Liver (tissue), 9 donors: ENCODE data around the gene TTBK1. TPM values are rescaled to one million over a fixed set of nuclear protein-coding genes. Genes with fewer than 3 reads are reported as not detected.

Source experiments
- DNase-seq: peaks from one replicate; pipeline ENCODE4 v3.0.0-alpha.2; 2017; ENCODE audit warnings: low spot score
- H3K27ac ChIP-seq, 2 donors: one replicate each; pipeline ENCODE4 v1.7.0; 2013; ENCODE audit warnings: inconsistent platforms in 2 of 2, low read length in 2 of 2, control low read depth in 1 of 2, low read depth in 1 of 2, mild to moderate bottlenecking in 1 of 2
- H3K27me3 ChIP-seq, 4 donors: one replicate each; pipeline versions ENCODE4 v1.6.1 to v1.7.0; 2013; ENCODE audit warnings: low read length in 3 of 4, inconsistent platforms in 1 of 4, mild to moderate bottlenecking in 1 of 4, moderate library complexity in 1 of 4; ENCODE audit not compliant: control insufficient read depth in 4 of 4, insufficient read depth in 4 of 4
- H3K36me3 ChIP-seq, 4 donors: one replicate each; pipeline versions ENCODE4 v1.6.1 to v1.7.0; 2013; ENCODE audit warnings: low read length in 3 of 4, mild to moderate bottlenecking in 3 of 4, low read depth in 1 of 4, moderate library complexity in 1 of 4; ENCODE audit not compliant: control insufficient read depth in 4 of 4, insufficient read depth in 3 of 4
- H3K4me1 ChIP-seq, 4 donors: one replicate each; pipeline versions ENCODE4 v1.6.1 to v1.7.0; 2013; ENCODE audit warnings: low read length in 3 of 4, mild to moderate bottlenecking in 3 of 4, moderate library complexity in 1 of 4; ENCODE audit not compliant: control insufficient read depth in 4 of 4, insufficient read depth in 4 of 4
- H3K4me3 ChIP-seq, 3 donors: one replicate each; pipeline versions ENCODE4 v1.6.1 to v1.7.0; 2013; ENCODE audit warnings: low read length in 3 of 3, control low read depth in 1 of 3, low read depth in 1 of 3, mild to moderate bottlenecking in 1 of 3
- H3K9ac ChIP-seq, 2 donors: one replicate each; pipeline ENCODE4 v1.7.0; 2013; ENCODE audit warnings: low read length in 2 of 2, mild to moderate bottlenecking in 2 of 2, moderate library complexity in 2 of 2, control low read depth in 1 of 2, low read depth in 1 of 2
- H3K9me3 ChIP-seq, 4 donors: one replicate each; pipeline versions ENCODE4 v1.6.1 to v1.7.0; 2013; ENCODE audit warnings: low read length in 3 of 4; ENCODE audit not compliant: control insufficient read depth in 4 of 4
- ATF3 ChIP-seq: IDR thresholded peaks from 2 replicates; pipeline ENCODE4 v1.6.1; 2016; ENCODE audit warnings: antibody characterized with exemption
- FOXA1 ChIP-seq: IDR thresholded peaks from 2 replicates; pipeline ENCODE4 v1.6.1; 2016; ENCODE audit warnings: antibody characterized with exemption
- FOXA2 ChIP-seq: IDR thresholded peaks from 2 replicates; pipeline ENCODE4 v1.6.1; 2016; ENCODE audit warnings: antibody characterized with exemption
- GABPA ChIP-seq, 2 donors: IDR thresholded peaks in 1 of 2; conservative IDR thresholded peaks in 1 of 2; 2 replicates each; pipeline ENCODE4 v1.6.1; 2016; ENCODE audit warnings: antibody characterized with exemption in 2 of 2, mild to moderate bottlenecking in 1 of 2, moderate library complexity in 1 of 2
- JUND ChIP-seq, 2 donors: IDR thresholded peaks; 2 replicates each; pipeline ENCODE4 v1.6.1; 2016; ENCODE audit warnings: antibody characterized with exemption in 2 of 2
- NR2F2 ChIP-seq: IDR thresholded peaks from 2 replicates; pipeline ENCODE4 v1.6.1; 2016; ENCODE audit warnings: antibody characterized with exemption
- RAD21 ChIP-seq, 2 donors: IDR thresholded peaks; 2 replicates each; pipeline ENCODE4 v1.6.1; 2016; ENCODE audit warnings: antibody characterized with exemption in 2 of 2, mild to moderate bottlenecking in 2 of 2
- RXRA ChIP-seq, 2 donors: IDR thresholded peaks; 2 replicates each; pipeline ENCODE4 v1.6.1; 2017 to 2018; ENCODE audit warnings: antibody characterized with exemption in 2 of 2, mild to moderate bottlenecking in 1 of 2
- SP1 ChIP-seq: IDR thresholded peaks from 2 replicates; pipeline ENCODE4 v1.6.1; 2018; ENCODE audit warnings: antibody characterized with exemption, mild to moderate bottlenecking
- TAF1 ChIP-seq: conservative IDR thresholded peaks from 2 replicates; pipeline ENCODE4 v1.6.1; 2016; ENCODE audit warnings: antibody characterized with exemption, mild to moderate bottlenecking
- YY1 ChIP-seq: IDR thresholded peaks from 2 replicates; pipeline ENCODE4 v1.6.1; 2016; ENCODE audit warnings: antibody characterized with exemption, mild to moderate bottlenecking
- ZBTB33 ChIP-seq: IDR thresholded peaks from 2 replicates; pipeline ENCODE4 v1.6.1; 2016; ENCODE audit warnings: antibody characterized with exemption
- WGBS: extraction: QIAGEN DNeasy Blood & Tissue Kit; methylation state at CpG from one replicate; pipeline ENCODE4 v1.1.7; 2013; 5-methylcytosine and 5-hydroxymethylcytosine counted together
- polyA plus RNA-seq, 2 donors: library from polyadenylated mRNA; stranded (reverse) in 1 of 2; unstranded in 1 of 2; fragments of 200-250 nt in 1 of 2; fragments of >200 nt in 1 of 2; fragmentation: Nextera tagmentation in 1 of 2; extraction: Ambion mirVana in 1 of 2; gene quantifications; one replicate each; pipeline versions ENCODE4 v1.2.1 to v1.2.3, GENCODE V29; 2013 to 2015
- total RNA-seq, 2 donors: library from RNA; depleted of rRNA; stranded (reverse); fragments of >200 nt; gene quantifications; one replicate each; pipeline ENCODE4 v1.2.3, GENCODE V29; 2014
- TF ChIP-seq, protein P1 (sequence below): IDR thresholded peaks from 2 replicates; pipeline ENCODE4 v1.6.1; 2016; ENCODE audit warnings: antibody characterized with exemption
- TF ChIP-seq, protein P2 (sequence below): fragments of 150-350 bp; IDR thresholded peaks from 2 replicates; pipeline ENCODE4 v1.5.1; 2017; ENCODE audit warnings: improper control_type of control experiment, low read depth, low read length; ENCODE audit not compliant: missing input control
- donor health status: healthy.
- donor health status: healthy.
- donor health status: healthy.
- donor health status: healthy.
- donor health status: healthy.

Gene TTBK1
- total and polyA plus RNA-seq, 4 donors: 0.14 to 1.2 (median 0.44) TPM

- H3K36me3 ChIP-seq: no peaks in the 10 kb centered on the region
- 94% methylated on average over 1 of the region's 1 CpG for WGBS
- DNase-seq: no peak
- no peaks in the 10 kb centered on the region for H3K9me3 ChIP-seq
- peaks cover 0 to 7% (median 5%) of the 10 kb centered on the region in 4 donors for H3K4me1 ChIP-seq
- H3K27ac ChIP-seq: no peak overlapping the region
- TF ChIP-seq ATF3 (no peak), ZBTB33 (no peak), GABPA (IDR thresholded peaks at IDR 0.05 in 1 of 2, conservative IDR thresholded peaks at IDR 0.05 in 1 of 2) (no peak)
- H3K4me3 ChIP-seq: no peak overlapping the region
- no peak overlapping the region for H3K9ac ChIP-seq
- H3K27me3 ChIP-seq: no peaks in the 10 kb centered on the region
These were observed 70.5 kb downstream of the TTBK1 start for GRCh38 chr6:43313813-43314212.

- H3K4me1 ChIP-seq: no peaks in the 10 kb centered on the region
- H3K36me3 ChIP-seq: no peaks in the 10 kb centered on the region
- DNase-seq: no peak
- no peak overlapping the region for H3K4me3 ChIP-seq
- no peaks in the 10 kb centered on the region for H3K27me3 ChIP-seq
- WGBS: 86% methylated on average over 2 of the region's 2 CpGs
- TF ChIP-seq ZBTB33: no peak
- TF ChIP-seq YY1: no peak
- TF ChIP-seq FOXA2: no peak
- TF ChIP-seq SP1: no peak
- TF ChIP-seq NR2F2: no peak
- no peak for TF ChIP-seq JUND (IDR thresholded peaks at IDR 0.05)
- no peak for TF ChIP-seq RAD21 (IDR thresholded peaks at IDR 0.05)
- TF ChIP-seq ATF3: no peak
- H3K9ac ChIP-seq: no peak overlapping the region
- H3K9me3 ChIP-seq: no peaks in the 10 kb centered on the region
- no peak overlapping the region for H3K27ac ChIP-seq
These were observed 74.7 kb downstream of the TTBK1 start for GRCh38 chr6:43318011-43318410.

- DNase-seq: no peak
- Histone ChIP-seq H3K4me3 (no peak overlapping the region), H3K27me3 (no peaks in the 10 kb centered on the region), H3K9me3 (no peaks in the 10 kb centered on the region), H3K36me3 (no peaks in the 10 kb centered on the region), H3K9ac (no peak overlapping the region), H3K27ac (no peak overlapping the region), H3K4me1 (no peaks in the 10 kb centered on the region)
- WGBS: 64% methylated on average over 1 of the region's 1 CpG
- TF ChIP-seq NR2F2: no peak
- no peak for TF ChIP-seq ATF3
- TF ChIP-seq, protein P1, sequence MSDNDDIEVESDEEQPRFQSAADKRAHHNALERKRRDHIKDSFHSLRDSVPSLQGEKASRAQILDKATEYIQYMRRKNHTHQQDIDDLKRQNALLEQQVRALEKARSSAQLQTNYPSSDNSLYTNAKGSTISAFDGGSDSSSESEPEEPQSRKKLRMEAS: no peak
- no peak for TF ChIP-seq FOXA1
- no peak for TF ChIP-seq SP1
- no peak for TF ChIP-seq TAF1
- TF ChIP-seq RXRA (IDR thresholded peaks at IDR 0.05): no peak
- no peak for TF ChIP-seq RAD21 (IDR thresholded peaks at IDR 0.05)
- TF ChIP-seq, protein P2, sequence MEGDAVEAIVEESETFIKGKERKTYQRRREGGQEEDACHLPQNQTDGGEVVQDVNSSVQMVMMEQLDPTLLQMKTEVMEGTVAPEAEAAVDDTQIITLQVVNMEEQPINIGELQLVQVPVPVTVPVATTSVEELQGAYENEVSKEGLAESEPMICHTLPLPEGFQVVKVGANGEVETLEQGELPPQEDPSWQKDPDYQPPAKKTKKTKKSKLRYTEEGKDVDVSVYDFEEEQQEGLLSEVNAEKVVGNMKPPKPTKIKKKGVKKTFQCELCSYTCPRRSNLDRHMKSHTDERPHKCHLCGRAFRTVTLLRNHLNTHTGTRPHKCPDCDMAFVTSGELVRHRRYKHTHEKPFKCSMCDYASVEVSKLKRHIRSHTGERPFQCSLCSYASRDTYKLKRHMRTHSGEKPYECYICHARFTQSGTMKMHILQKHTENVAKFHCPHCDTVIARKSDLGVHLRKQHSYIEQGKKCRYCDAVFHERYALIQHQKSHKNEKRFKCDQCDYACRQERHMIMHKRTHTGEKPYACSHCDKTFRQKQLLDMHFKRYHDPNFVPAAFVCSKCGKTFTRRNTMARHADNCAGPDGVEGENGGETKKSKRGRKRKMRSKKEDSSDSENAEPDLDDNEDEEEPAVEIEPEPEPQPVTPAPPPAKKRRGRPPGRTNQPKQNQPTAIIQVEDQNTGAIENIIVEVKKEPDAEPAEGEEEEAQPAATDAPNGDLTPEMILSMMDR: no peak
These were observed 82.6 kb downstream of the TTBK1 start for GRCh38 chr6:43325876-43326275.
